DND-41 (cell line): ENCODE measurements around the gene BOD1L2.

Source experiments
- CTCF ChIP-seq: IDR thresholded peaks from 2 replicates; pipeline ENCODE4 v1.5.1; 2012; ENCODE audit warnings: borderline replicate concordance, low read length, moderate library complexity, mild to moderate bottlenecking; ENCODE audit not compliant: poor library complexity, severe bottlenecking; ENCODE audit errors: extremely low read depth
- EZH2 ChIP-seq: IDR thresholded peaks from 3 replicates; pipeline ENCODE4 v1.6.1; 2012; ENCODE audit warnings: borderline replicate concordance, low read depth, mild to moderate bottlenecking, moderate library complexity, low read length, inconsistent platforms; ENCODE audit not compliant: severe bottlenecking

- no peak for TF ChIP-seq CTCF
- no peak for TF ChIP-seq EZH2
Measured at GRCh38 chr18:57190026-57190425, 43.1 kb downstream of the BOD1L2 start.
